Measurements from ENCODE around the gene G6PC1. TPM values are rescaled to one million over a fixed set of nuclear protein-coding genes. Genes with fewer than 3 reads are reported as not detected.
A peak's percentile ranks its signal among the peaks of the same experiment; 100 is the strongest.

The G6PC1 gene
- total and polyA plus RNA-seq, 2 of the 13 experiments (the other 11 are each of a cell fraction or from before 2014, with no cell fraction given), result 1.7 to 37.9 TPM

GRCh38 chr17:42865638-42866094 is 34.9 kb upstream of the G6PC1 start (continued):
- no peak for TF ChIP-seq TEF (CRISPR knock-in tag; IDR thresholded peaks at IDR 0.05)
- peak; percentile 33; the same call in 1 of the 2 replicates for TF ChIP-seq HMG20B (CRISPR knock-in tag; conservative IDR thresholded peaks at IDR 0.05)
- no peak for TF ChIP-seq RNF219 (CRISPR knock-in tag; IDR thresholded peaks at IDR 0.05)
- TF ChIP-seq ZNF230 (CRISPR knock-in tag; IDR thresholded peaks at IDR 0.05), result no peak
- TF ChIP-seq SYNCRIP (IDR thresholded peaks at IDR 0.05; ENCODE audit: insufficient read depth, low read depth, low read length), result no peak
- TF ChIP-seq ZBTB34 (CRISPR knock-in tag; IDR thresholded peaks at IDR 0.05), result 0 out of 2 replicates have a peak, but pooled peaks have one; percentile 39
- peak; percentile 37 for TF ChIP-seq PHF5A (CRISPR knock-in tag; IDR thresholded peaks at IDR 0.05; ENCODE audit: low read depth, unreplicated experiment)
- TF ChIP-seq ZNF619 (CRISPR knock-in tag; IDR thresholded peaks at IDR 0.05), result 0 out of 2 replicates have a peak, but pooled peaks have one; percentile 11
- TF ChIP-seq ZNF274 (CRISPR knock-in tag; IDR thresholded peaks at IDR 0.05), result no peak
- peak; percentile 97 for TF ChIP-seq NR2F2 (IDR thresholded peaks at IDR 0.05; ENCODE audit: borderline replicate concordance, low read depth)
- 0 out of 2 replicates have a peak, but pooled peaks have one; percentile 41 for TF ChIP-seq SMAD3 (CRISPR knock-in tag; IDR thresholded peaks at IDR 0.05)
- no peak for TF ChIP-seq CC2D1A (CRISPR knock-in tag; IDR thresholded peaks at IDR 0.05)
- no peak; the same call in 1 of the 2 replicates for TF ChIP-seq LBX2 (CRISPR knock-in tag; IDR thresholded peaks at IDR 0.05; ENCODE audit: borderline replicate concordance)
- TF ChIP-seq GTF3A (CRISPR knock-in tag; conservative IDR thresholded peaks at IDR 0.05), result no peak
- no peak for TF ChIP-seq ZNF121 (CRISPR knock-in tag; IDR thresholded peaks at IDR 0.05)
- no peak for TF ChIP-seq ZNF546 (CRISPR knock-in tag; conservative IDR thresholded peaks at IDR 0.05)
- 0 out of 2 replicates have a peak, but pooled peaks have one; percentile 13 for TF ChIP-seq KDM4B (CRISPR knock-in tag; IDR thresholded peaks at IDR 0.05)
- no peak for TF ChIP-seq TEAD2 (CRISPR knock-in tag; IDR thresholded peaks at IDR 0.05)
- TF ChIP-seq ZNF432 (CRISPR knock-in tag; IDR thresholded peaks at IDR 0.05; ENCODE audit: borderline replicate concordance), result no peak
- TF ChIP-seq ZNF772 (CRISPR knock-in tag; IDR thresholded peaks at IDR 0.05), result peak; percentile 65; the same call in 1 of the 2 replicates
- TF ChIP-seq JARID2 (CRISPR knock-in tag; IDR thresholded peaks at IDR 0.05; ENCODE audit: insufficient replicate concordance), result no peak
- TF ChIP-seq ZNF607 (CRISPR knock-in tag; IDR thresholded peaks at IDR 0.05; ENCODE audit: borderline replicate concordance), result peak; percentile 50; the same call in 1 of the 2 replicates
- no peak for TF ChIP-seq NFYC (CRISPR knock-in tag; IDR thresholded peaks at IDR 0.05)
- TF ChIP-seq ZNF12 (CRISPR knock-in tag; IDR thresholded peaks at IDR 0.05), result no peak
- TF ChIP-seq KLF12 (CRISPR knock-in tag; IDR thresholded peaks at IDR 0.05; ENCODE audit: borderline replicate concordance), result no peak
- no peak for TF ChIP-seq SKI (IDR thresholded peaks at IDR 0.05; ENCODE audit: partially characterized antibody)
- no peak for TF ChIP-seq POLR2AphosphoS2 (IDR thresholded peaks at IDR 0.05; ENCODE audit: low read depth, low read length)
- no peak for TF ChIP-seq ZNF180 (CRISPR knock-in tag; IDR thresholded peaks at IDR 0.05; ENCODE audit: borderline replicate concordance, low read depth)
- no peak for TF ChIP-seq ZNF562 (CRISPR knock-in tag; IDR thresholded peaks at IDR 0.05; ENCODE audit: borderline replicate concordance)

All from HepG2 (cell line).